HG03378 (cell line): ENCODE results near the gene CTPS2.
"Not testable (repeated sequence)": the region's sequence is repeated elsewhere in the genome, so short reads cannot be mapped to it uniquely, and the experiment has no call there.

Source experiments
- ATAC-seq: cut with Tn5 transposase; IDR thresholded peaks from one replicate; pipeline ENCODE4 v1.9.1; 2021; ENCODE audit warnings: mild to moderate bottlenecking, moderate library complexity; ENCODE audit not compliant: unreplicated experiment

CTPS2 gene, protein sequence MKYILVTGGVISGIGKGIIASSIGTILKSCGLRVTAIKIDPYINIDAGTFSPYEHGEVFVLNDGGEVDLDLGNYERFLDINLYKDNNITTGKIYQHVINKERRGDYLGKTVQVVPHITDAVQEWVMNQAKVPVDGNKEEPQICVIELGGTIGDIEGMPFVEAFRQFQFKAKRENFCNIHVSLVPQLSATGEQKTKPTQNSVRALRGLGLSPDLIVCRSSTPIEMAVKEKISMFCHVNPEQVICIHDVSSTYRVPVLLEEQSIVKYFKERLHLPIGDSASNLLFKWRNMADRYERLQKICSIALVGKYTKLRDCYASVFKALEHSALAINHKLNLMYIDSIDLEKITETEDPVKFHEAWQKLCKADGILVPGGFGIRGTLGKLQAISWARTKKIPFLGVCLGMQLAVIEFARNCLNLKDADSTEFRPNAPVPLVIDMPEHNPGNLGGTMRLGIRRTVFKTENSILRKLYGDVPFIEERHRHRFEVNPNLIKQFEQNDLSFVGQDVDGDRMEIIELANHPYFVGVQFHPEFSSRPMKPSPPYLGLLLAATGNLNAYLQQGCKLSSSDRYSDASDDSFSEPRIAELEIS

DNA sequence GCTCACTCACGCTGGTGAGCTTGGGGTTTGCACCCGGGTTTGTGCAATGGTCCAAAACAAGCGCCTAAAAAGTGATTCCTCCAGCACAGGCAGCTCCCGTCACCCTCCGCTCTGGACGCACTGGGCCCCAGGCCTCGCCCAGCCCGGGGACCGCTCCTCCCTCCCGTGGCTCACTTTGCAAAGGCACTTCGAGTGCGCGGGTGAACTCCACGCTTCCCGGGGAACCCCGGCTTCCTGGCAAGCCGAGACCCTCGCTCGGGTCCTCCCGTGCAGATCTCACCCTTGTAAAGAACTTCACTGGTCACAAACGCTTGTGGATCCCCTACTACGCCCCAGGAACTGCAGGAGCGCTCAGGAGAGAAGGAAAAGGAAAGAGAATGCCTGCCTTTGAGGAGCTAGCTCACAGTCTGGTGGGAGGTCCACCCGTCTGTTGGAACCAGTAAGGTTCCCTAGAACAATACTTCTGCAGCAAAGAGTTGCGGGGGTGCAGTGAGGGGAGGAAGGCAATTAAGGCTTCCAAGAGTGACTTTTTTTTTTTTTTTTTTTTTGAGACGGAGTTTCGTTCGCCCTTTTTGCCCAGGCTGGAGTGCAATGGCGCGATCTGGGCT, at the start of gene CTPS2:
TSS of gene CTPS2 (minus strand) at position 122 of the 608 bp plus-strand sequence. CDS start 9,767 bp downstream, outside the sequence.
- peak; percentile 70 for ATAC-seq

DNA sequence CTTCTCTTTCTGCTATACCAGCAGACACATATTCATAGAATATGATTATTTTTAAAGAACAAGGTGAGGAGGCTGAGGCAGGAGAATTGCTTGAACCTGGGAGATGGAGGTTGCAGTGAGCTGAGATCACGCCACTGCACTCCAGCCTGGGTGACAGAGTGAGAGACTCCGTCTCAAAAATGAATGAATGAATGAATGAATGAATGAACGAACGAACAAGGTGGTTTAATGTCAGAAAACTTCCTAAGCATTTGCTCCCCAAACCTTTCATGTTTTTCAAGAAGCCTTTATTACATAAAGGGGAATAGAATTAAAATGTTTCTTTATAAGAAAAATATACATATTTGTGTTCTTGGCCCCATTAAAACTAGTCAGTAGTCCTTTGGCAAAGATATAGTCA, 49.0 kb upstream of the CTPS2 start:
- not testable (repeated sequence) for ATAC-seq

DNA sequence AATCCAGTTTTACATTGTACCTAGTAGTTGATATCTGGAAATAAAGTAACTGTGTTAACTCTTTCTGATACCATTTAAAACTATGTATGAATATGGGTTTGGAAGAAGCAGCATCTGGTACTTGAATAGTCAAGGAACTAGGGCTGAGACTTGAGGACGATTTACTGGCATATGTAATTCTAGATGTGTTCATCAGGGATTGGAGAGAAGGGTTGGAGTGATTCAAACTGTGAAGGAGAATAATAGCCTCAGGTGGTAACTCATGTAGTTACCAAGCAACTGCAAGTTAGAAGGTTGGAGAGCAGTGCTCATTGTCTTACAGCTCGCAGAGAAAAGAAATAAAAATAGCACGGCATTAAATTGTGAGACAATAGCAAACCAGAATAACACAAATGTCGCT, 44.3 kb upstream of the CTPS2 start:
- ATAC-seq, result no peak

DNA sequence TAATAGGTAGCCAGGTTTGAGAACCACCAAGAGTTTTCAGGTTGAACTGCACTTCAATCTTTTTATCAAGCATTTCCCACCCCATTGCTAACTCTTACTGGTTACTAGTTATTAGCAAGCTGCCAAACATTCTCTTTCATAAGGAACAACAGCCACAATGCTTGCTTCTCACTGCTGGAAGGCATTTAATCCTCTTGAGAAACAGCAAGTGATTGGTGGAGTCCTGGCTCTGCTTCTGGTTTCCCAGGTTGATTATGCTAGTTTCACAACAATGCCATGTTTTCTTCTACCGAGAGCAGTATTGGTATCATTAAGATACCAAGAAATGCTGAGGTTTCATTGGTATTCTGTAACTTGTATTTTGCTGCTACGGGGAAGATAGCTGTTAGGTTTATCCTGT, 41.5 kb upstream of the CTPS2 start:
- no peak for ATAC-seq

DNA sequence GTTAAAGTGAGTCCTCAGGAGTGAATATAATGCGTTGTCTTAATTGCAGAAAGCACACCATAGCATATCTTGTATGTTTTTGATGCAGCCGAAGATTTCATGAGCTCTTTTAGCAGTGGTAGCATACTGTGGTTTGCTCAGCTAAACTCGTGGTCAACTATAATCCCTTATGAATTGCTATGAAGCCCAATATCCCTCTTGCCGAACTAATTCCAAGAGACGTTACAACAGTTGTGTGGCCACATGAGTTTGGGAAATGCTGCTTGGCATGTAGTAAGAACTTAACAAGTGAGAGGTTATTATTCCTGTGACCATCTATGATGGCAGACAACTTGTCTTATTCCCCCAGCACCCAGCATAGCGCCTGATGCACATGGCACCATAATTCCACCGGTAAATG, 37.7 kb upstream of the CTPS2 start:
- ATAC-seq, result no peak

DNA sequence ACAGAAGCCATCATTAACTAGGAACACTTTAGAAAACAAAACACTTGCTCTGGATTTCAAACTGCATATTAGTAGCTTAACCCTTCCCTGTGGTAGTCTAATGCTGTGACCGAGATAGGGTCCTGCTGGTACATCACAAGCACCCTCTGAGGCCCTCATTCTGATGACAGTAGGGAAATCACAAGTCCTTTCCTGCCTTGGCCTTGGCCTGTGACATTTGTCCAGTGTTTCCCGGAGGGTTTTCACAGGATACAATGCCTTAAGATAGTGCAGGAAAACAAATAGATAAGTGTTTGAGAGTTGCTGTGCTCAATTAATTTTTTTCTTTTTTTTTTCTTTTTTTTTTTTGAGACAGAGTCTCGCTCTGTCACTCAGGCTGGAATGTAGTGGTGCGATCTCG, 36.0 kb upstream of the CTPS2 start:
- no peak for ATAC-seq

DNA sequence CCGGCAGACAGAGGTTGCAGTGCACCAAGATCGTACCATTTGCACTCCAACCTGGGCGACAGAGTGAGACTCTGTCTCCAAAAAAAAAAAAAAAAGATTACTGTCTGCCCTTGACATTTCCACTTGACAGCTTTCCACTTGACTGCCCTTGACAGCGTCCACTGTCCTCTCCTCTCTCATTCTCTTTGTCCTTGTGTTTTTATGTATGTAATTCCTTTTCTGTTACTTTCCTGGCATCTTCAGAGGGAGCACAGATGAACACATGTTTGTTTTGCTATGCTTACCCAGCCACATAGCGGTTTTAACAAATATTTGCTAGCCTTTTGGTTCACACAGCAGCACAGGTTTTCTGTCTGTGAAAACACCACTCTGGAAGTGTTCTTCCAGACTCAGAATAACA, 33.2 kb upstream of the CTPS2 start:
- no peak for ATAC-seq

DNA sequence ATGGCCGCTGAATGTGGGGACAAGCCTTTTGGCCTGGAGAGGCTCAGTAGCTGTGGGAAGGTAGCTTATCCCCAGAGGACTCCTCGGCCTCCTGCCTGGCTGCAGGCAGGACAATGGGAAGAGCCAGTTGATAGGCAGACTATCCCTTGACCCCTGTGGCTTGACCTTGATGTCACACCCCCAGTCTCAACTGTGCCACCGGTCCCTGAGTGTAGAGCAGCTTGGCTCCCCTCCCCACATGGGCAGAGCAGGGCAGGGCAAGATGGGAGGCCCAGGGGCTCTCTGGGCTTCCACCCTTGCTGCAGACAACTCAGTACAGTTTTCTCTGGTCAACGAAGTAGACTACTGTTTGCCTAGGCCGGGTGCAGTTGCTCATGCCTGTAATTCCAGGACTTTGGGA, 32.6 kb upstream of the CTPS2 start:
- ATAC-seq, result no peak

DNA sequence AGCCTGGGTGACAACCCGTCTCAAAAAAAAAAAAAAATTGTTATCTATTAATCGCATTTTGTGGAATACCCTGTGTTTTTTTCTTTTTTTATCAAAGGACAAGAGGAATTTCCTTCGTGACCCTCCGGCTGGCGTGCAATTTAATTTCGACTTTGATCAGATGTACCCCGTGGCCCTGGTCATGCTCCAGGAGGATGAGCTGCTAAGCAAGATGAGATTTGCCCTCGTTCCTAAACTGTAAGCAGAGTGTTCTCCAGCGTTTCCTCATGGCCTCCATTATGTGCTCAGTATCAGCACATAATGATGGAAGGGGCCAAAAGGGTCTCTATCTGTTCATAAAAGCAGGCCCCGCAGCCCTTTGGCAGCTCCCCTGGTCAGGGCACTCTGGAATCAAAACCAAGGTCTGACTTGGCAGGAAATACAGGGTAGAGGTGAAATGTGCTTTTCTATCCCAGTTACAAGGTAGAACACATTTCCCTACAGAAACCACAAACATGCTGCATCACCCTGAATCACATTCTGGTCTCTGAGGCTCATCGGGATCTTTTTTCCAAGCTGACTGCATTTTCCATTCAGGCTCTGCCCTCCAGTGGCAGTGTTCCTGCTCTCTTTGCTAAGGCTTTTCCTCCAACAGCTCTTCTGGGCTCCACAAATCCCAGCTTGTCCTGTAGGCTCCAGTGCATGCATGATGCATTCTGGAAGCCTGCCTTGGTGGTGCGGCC, 31.3 kb upstream of the CTPS2 start:
- no peak for ATAC-seq

DNA sequence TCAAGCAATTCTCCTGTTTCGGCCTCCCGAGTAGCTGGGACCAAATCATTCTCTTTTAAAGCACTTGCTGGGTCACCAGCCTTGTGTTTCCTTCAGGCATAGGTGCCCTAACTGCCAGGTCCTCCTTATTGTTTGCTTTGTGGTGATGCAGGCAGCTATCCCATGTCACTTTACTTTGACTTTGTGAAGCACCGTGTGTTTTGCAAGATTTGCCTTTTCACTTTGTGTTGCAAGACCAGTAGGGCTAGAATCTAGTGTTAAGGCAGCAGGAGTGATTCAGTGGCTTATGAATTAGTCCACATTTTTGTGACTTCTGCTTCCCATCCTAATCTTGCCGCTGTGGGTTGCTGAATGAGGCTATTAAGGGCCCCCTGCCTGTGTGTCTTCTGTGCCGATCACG, 27.1 kb upstream of the CTPS2 start:
- ATAC-seq, result no peak

DNA sequence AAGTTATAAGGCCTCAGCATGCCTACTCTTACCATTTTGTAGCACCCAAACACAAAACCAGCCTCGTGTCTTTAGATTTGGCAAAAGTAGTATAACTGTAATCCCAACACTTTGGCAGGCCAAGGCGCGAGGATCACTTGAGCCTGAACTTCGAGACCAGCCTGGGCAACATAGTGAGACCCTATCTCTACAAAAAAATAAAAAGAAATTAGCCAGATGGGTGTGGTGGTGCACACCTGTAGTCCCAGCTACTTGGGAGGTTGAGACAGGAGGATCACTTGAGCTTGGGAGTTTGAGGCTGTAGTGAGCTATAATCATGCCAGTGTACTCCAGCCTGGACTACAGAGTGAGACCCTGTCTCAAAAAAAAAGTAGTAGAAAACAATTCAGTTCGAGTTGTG, 24.6 kb upstream of the CTPS2 start:
- ATAC-seq, result no peak

DNA sequence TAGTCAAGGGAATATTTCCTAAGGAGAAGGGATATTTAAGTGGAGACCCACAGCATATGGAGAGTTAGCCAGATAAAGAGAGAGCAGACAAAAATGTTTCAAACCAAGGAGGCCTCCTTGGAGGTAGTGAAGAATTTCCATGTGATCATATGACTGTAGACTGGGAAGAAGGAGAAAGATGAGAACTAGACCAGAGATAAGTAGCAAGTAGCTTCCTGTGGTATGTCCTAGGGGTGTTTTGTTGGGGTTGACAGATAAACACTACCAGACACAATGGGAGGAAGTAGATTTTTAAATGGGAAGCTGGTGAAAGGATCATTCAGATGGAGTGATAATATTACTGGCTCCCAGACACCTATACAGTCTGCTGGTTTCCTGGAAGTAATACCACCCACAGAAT, 20.5 kb upstream of the CTPS2 start:
- ATAC-seq, result no peak

DNA sequence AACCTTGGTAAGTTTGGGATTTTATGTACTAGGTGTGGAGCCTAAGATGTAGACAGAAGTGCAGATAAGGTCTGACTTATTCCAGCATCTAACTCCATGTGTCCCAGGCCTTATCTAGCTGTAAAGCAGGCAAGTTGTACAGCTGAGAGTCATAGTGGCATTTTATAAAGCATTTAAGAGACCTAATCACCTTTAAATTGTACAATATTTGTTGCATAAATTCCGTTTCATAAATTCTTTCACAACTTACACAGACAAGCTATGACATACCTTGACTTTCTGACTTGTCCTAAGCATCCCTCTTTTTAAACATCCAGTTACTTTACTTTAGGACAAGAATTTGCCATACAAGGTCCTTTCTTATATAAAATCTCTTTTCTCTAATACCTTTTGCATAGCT, 18.0 kb upstream of the CTPS2 start:
- ATAC-seq, result no peak

DNA sequence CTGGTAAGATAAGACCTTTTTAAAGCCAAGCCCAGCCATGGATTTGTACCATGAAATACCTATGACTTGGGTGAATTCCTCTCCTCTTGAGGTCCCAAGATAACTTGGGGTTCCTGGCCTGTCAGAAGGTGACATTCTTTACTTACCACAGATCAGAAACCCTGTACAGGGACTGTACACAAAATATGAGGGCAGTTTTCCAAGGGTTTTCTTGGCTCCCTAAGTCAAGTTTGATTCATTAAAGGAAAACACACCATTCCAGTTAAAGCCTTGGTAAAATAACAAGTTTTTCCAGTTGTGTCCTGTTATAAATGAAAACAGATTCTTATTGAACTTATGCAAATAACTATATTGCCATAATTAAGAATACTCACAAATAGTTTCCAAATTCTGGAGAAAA, 15.2 kb upstream of the CTPS2 start:
- ATAC-seq, result no peak

DNA sequence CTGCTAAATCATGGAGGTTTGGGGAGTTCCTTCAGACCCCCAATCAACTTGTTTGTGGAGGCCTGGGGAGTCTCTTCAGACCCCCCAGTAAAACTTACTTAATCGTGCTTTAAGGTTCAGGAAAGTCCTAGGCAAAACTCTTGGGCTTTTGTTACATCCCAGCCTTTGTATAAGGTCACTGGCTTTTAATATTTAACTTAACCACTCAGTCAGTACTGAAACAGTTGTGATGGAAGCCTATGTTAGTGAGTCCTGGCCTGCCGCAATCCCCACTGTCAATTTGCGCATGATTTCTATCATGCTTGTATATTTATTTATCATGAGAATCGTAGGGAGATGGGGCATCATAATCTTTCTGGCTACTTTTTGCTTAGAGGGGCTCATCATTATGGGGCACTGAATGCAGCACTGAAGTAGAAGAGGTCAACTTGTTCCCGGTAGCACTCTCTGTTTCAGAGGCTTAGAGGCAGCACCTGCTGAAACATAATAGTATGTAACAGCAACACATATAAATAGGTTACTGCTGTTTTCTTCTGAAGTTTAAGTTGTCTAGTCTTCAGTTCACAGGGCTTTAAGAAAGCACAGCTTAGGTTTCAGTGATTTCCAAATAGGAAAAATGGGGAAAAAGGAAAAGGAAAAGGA, 14.0 kb upstream of the CTPS2 start:
- ATAC-seq, result not testable (repeated sequence)

DNA sequence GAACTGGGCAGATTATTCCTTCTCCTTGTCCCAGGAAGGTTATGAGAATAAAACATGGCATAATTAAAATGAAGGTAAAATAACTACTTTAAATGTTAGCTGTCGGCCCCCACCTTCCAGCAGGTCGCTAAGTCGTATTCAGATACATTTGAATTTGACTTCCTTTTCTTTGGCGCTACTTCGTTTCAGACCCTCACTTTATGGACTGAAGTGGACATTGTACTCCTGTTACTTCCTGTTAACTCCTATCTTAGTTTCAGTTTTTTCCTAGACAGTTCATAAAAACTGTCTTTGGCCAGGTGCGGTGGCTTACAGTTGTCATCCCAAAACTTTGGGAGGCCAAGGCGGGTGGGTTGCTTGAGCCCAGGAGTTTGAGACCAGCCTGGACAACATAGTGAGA, 12.6 kb upstream of the CTPS2 start:
- no peak for ATAC-seq

DNA sequence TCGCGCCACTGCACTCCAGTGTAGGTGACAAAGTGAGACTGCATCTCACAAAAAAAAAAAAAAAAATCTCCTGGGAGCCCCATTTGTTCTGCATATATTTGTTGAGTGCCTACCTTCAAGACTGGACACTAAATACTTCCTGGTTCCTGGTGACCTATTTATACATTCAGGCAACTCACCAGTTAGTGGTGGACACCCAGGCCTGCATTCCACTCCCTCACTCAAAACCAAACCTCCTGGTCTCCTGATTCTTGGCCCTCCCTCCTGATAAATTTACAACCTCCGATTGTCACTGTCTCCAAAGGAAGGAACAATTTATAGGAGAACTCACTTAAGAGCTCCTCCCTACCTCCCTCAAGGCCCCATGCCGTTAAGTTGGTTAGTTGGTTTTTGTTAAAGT, 10.0 kb upstream of the CTPS2 start:
- ATAC-seq, result no peak

DNA sequence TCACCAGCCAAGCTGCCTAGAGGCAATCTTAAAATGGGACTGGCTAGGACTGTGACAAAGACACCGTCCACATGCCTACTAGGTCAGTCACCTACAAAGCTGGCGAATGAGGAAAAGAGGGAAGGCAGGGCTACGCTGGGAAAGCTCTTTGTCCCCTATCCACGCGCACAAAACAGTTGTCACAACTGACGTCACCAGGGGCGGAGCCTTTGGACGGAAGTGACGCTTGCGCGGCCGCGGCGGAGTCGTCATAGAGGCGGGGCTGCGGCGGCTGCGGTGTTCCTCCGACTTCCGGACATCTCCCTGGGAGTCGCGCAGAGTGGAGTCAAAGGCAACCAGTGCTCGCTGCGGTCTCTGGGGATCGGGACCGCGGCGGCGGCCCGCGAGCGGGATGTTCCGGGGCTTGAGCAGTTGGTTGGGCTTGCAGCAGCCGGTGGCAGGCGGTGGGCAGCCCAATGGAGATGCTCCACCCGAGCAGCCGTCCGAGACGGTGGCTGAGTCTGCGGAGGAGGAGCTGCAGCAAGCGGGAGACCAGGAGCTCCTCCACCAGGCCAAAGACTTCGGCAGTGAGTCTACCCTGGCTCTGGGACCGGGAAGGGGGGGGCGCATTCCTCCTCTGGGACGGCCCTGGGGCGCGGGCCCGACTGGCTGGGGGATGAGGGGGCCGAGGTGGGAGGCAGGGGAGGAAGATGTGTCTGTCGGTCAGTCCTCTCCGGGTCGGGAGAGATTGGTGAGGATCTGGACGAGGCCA, 7.0 kb upstream of the CTPS2 start, which contains the start of gene SYAP1:
TSS of gene SYAP1 (plus strand) at position 279 of the 751 bp plus-strand sequence. CDS start at position 392, 113 bp downstream.
- peak; percentile 94 for ATAC-seq

DNA sequence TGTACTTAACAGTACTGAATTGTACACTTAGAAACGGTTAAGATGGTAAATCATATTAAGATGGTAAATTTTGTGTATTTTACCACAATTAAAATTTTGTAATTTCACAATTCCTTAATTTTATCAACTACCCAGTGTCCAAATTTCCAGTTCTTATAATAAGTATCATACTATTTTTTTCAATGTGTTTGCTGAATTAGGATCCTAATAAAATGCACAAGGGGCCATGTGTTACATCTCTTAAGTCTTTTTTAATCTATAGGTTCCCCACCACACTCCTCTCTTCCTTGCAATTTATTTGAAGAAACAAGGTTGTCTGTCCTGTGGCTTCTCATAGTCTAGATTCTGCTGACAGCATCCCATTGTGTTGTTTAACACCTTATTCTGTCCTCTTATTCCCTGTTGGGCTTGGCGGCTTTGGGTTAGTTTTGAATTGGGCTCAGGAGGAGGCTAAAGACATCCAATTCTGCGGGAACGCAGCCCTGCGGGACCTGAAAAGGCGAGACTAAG, 6.4 kb upstream of the CTPS2 start:
- peak; percentile 43 for ATAC-seq

DNA sequence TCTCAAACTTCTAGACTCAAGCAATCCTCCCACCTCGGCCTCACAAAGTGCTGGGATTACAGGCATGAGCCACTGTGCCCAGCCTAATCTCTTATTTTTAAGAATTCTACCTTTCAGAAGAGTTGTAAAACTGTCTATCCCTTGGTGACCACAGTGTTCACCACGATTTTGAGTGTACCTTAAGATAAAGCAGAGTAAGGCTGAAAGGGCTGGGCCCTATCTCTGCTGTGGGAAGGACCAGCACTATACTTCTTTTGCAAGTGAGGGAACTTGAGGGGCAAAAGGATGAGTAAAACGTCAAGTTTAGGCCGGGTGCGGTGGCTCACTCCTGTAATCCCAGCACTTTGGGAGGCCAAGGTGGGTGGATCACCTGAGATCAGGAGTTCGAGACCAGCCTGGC, 4.0 kb upstream of the CTPS2 start:
- not testable (repeated sequence) for ATAC-seq
